GM21717 (cell line): Measurements from ENCODE around the gene DLEC1.
"Not testable (repeated sequence)": the region's sequence is repeated elsewhere in the genome, so short reads cannot be mapped to it uniquely, and the experiment has no call there.

Source experiments
- ATAC-seq: cut with Tn5 transposase; IDR thresholded peaks from one replicate; pipeline ENCODE4 v1.9.1; 2021; ENCODE audit warnings: mild to moderate bottlenecking, moderate library complexity; ENCODE audit not compliant: unreplicated experiment

Gene DLEC1

DNA sequence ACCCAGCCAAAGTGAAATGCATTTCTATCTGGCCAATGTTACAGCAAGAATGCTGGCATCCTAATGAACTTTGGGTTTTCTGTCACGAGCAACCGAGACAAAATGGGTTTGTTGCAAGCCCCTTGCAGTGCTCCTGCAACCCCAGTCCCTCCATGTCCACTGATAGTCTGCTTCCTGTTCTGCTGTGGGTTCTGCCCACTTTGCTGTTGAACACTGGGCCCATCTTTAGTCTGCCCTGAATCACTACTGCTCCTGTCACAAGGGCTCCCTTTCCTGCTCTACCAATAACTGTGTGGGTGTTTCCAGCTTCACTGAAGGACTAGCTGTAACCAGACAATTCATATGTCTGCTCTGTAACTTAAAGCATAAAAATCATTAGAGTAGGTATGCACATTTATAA lies 113.6 kb downstream of the DLEC1 start:
- no peak for ATAC-seq

DNA sequence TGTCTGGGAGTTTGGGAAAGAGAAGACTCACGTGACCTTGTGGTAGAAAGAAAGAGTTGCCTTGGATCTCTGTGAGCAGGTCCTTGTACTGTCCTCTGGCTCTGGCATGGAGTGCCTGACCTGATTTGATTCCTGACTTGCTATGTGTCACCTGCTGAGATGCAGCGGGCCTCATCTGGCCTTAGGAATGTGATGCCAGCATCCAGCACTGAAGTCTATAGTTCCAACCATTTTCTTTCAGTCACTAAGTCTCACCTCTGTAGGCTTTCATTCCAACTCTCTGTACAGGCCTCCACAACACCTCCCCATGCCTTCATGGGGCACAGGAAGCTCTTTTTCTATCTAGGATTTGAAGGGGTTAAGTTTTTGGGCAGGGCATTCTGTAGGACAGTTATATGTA lies 114.2 kb downstream of the DLEC1 start:
- no peak for ATAC-seq

GRCh38 chr3:38154033-38154494 lies 115.1 kb downstream of the DLEC1 start:
- no peak for ATAC-seq

DNA sequence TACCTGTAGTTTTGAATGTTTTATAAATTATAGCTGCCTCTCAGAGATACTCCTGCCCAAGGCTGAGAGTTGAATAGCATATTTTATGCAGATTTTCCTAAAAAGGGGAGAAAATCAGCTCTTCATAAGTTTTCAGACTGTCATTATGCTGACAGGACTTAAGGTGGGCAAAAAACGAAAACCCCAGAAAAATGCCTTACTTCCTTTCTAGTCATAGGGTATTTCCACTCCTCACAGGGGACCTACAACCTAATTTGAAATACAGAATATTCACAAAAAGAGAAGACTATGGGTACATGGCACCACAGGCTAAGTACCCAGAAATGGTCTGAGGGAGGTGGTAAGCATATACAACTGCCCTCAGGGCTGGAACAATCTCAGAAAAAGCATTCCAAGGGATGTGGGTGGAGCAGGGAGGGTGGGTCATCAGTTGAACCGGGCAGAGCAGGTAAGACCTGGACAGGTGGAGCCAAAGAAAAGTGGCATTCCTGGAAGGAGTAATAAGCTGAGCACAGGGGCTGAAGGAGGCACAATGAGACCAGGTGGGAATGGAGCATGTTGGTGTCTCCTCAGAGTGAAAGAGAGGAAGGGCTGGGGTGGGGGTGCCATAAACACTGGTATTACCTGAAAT lies 115.7 kb downstream of the DLEC1 start:
- ATAC-seq: no peak

GRCh38 chr3:38155825-38156224 lies 116.8 kb downstream of the DLEC1 start:
- no peak for ATAC-seq

DNA sequence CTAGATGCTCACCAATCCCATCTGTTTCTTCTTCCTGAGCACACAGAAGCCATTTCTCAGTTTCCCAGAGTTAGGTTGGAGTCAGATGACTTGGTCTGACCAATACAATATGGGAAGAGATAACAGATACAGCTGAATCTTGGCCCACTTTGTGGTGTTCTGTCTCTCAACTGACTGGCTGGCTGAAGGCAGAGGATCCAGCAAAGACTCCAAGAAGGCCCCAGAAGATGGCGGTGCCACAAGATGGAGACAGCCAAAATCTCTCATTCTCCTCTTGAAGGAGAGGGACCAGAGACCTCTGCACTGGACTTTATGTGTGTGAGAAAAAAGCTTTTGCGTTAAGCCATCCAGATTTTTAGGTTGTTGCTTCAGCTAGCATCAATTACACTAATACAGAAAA lies 118.1 kb downstream of the DLEC1 start:
- ATAC-seq: no peak

GRCh38 chr3:38157595-38157994 lies 118.6 kb downstream of the DLEC1 start:
- ATAC-seq: no peak

- ATAC-seq: no peak
These were observed 119.5 kb downstream of the DLEC1 start for GRCh38 chr3:38158472-38158871.

DNA sequence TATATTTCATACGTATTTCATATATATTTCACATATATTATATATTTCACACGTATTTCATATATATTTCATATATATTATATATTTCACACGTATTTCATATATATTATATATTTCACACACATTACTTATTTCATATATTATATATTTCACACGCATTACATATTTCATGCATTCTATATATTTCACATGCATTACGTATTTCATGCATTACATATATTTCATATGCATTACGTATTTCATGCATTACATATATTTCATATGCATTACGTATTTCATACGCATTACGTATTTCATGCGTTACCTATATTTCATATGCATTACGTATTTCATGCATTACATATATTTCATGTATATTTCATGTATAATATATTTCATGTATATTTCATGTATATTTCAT lies 121.7 kb downstream of the DLEC1 start:
- ATAC-seq: not testable (repeated sequence)

DNA sequence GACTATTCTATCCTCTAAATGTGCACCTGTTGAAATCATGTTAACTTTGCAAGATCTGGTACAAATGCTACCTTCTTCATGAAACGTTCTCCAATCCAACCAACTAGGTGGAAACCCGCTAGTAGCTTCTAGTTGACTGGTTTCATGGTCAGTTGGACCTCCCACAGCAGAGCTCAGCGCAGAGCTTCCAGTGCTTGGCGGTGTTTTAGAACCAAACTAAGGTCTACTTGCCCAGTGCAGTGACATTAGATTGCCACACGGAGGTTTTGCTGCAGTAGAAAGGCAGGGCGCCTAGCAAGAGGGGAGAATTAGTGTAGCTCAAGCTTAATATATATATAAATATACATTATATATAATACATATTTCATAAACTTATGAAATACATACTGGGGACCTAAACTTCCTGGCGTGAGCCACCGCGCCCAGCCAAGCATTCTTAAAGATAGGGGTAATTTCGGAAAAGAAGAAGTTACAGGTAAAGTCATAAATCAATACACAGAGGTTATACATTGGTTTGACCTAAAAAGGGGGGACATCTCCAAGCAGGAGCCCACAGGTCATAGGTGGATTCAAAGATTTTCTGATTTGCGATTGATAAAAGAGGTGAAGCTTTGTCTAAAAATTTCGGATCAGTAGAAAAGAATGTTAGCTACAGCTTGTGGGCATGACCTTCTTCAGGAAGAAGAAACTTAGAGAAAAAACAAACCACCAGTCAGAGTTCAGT lies 124.3 kb downstream of the DLEC1 start:
- no peak for ATAC-seq

- ATAC-seq: no peak
These were observed 125.0 kb downstream of the DLEC1 start for GRCh38 chr3:38163841-38164642.

GRCh38 chr3:38164643-38164951 lies 125.6 kb downstream of the DLEC1 start:
- no peak for ATAC-seq

DNA sequence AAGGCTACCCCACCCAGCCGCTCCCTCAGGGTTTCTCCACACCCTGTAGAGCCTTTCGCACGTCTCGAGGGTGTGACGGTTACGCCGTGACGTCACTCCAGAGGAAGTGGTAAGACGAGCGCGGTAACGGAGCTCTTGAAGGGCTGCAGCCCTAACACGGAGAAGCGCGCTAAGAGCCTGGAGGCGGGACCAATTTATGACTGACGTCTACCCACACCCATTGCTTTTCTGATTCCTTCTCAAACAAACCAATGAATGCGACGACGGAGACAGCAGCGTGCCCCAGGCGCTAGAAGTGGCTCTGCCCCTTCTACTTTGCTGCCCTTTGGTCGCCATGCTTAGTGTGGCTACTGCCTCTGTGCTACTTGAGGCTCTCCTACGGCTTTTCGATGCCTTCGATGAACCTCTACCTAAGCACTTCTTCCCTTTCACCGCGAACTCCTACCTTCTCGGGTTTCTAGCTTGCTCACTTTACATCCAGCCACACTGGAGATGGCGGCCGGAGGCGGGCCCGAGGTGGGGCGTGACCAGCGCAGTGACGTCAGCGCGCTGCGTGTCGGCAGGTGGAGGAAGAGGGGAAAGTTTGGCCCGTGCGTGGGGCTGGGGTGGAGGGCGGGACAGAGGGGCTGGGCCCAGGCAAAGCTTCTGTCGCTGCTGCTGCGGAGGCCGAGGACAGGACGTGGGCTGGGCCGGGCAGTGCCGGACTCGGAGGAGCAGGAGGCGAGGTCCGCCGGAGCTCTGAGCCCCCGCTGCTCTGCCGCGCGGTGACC lies 126.1 kb downstream of the DLEC1 start, which contains the start of gene OXSR1:
Gene OXSR1, plus strand, starts transcription at position 586 of the 770 bp plus-strand sequence. CDS start 340 bp downstream, outside the sequence.
- peak; percentile 94 for ATAC-seq

DNA sequence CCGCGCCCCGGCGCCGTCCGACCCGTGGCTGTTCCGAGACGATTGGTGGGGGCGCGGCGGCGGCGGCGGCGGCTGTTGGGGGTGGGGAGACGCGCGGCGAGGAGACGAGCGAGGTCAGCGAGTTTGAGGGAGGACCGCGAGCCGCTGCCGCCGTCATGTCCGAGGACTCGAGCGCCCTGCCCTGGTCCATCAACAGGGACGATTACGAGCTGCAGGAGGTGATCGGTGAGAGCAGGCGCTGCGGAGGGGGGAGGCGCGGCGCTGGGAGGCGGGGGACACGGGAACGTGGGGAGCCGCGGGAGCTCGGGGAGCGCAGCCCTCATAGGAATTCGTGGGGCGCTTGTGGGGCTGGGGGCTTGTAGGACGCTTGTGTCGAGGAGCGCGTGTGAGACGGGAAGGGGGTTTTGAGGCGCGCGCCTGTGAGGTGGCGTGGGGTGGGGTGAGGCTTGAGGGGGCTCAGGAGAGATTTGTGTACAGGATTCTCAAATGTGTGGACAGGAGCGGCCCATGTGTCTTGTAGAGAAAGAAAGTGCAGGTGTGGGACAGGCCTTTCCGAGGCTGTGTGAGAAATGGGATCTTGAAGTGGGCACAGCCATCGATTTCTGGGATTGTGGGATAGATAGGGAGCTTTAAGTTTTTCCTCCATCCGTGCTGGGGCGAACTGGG lies 126.8 kb downstream of the DLEC1 start:
- ATAC-seq: no peak

DNA sequence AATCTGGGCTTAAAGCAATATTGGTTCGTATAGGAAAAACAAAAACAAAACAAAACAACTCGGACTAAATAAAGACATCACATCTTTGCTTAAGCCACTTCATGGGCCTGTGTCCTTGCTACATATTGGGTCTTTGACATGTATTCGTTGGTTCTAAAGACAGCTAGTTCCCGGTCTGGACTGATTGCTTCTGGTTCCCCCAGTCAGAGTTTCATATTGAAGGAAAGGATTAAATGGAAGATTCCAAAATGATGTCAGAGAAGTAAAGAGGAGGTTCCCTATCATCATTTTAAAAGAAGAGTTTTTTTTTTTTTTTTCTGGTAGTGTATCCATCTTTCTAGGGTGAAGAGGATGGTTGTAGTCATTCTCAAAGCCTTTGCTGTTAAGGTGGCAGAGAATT lies 128.6 kb downstream of the DLEC1 start:
- no peak for ATAC-seq

DNA sequence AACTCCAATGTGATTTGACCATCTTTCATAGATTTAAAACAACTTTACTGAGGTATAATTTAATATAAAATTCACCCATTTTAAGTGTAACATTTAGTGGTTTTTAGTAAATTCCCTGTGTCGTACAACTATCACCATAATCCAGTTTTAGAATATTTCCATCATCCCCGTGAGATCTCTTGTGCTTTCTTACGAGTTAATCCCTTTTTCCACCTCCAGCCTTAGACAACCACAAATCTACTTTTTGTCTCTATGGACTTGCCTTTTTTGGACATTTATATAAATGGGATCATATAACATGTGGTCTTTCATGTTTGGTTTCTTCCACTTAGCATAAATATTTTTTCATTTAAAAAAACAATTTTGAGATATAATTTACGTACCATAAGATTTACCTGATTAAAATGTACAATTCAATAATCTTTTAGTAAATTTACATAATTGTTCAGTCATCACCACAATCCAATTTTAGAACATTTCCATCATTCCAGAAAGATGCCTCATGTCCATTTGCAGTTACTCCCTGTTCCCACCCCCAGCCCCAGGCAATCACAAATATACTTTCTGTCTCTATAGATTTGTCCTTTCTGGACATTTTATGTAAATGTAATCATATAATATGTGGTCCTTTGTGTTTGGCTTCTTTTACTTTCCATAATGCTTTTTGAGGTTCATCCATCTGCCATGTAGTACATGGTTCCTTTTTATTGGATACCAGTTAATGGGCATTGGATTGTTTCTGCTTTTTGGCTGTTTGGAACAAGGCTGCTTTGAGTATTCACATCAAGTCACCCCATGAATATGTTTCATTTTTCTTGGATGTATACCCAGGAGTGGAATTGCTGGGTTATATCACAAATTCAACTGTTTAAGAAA lies 129.4 kb downstream of the DLEC1 start:
- no peak for ATAC-seq

- ATAC-seq: no peak
These were observed 130.0 kb downstream of the DLEC1 start for GRCh38 chr3:38169027-38169317.

DNA sequence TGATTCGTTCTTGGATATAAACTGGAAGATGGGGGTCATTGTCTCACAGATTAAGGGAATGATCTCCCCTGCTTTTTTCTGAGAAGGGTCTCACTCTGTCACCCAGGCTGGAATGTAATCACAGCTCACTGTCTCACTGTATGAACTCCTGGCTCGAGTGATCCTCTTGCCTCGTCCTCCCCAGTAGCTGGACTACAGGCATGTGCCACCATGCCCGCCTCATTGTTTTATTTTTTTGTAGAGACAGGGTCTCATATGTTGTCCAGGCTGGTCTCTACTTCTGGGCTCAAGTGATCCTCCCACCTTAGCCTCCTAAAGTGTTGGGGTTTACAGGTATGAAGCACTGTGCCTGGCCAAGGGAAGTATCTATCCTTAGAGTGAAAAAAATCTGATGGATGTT lies 131.7 kb downstream of the DLEC1 start:
- ATAC-seq: no peak

- ATAC-seq: no peak
These were observed 132.6 kb downstream of the DLEC1 start for GRCh38 chr3:38171622-38172021.
